ENCODE results near the gene CACNA1C.

CACNA1C gene

DNA sequence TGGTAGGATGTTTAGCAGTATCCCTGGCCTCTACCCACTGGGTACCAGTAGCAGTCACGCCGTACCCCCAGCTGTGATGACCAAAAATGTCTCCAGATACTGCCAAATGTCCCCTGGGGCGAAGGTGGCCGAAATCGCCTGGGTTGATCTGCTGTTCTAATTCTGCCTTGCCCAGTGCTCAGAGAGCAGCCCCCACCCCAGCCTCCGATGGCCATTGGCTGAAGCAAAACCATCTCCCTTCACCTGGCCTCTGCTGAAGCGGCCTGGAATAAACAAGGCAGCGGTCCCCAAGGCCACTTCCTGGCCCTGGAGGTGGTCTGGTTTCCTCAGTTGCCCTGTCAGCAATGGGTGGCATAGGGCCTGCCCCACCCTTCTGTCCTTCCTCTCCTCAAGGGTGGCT is 298.4 kb downstream of the CACNA1C start:
- DNase-seq, result no peak

DNA sequence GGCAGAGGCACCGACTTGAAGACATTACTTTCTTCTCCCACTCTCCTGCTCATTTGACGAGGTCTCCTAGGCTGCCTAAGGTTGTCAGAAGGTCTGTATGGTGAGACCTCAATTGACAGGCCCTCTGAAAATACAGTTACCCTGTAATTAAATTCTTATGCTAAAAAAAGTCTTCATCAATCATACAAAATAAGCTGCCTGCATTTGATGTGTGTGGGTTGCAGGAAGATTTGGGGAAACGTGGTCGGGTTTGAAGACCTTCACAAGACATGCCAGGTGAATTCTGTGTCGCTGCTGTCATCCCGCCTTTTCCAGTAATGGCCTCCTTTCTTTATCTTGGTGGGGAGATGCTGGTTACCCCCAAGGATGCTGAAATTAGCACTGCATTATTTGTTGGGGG is 299.4 kb downstream of the CACNA1C start:
- no peak for DNase-seq

DNA sequence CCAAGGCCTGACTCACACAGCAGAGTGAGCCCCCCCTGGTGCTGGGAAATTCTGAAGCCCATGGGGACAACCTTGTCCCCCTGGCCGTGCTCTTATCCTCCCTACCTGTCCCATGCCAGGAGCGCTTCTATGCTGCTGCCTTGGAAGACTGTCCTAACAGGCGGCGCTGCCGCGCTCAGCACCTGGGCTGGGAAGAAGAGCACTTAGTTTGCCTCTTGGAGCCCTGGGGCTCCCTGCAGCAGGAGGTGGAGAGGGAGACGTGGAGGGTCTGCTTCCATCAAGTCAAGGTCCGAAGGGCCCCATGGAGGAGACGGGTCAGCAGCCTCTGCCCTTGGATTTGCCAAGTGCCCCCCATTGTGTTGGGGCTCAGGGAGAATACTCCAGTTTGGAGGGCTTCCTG is 300.5 kb downstream of the CACNA1C start:
- DNase-seq, result no peak

GRCh38 chr12:2353691-2354090 is 300.9 kb downstream of the CACNA1C start:
- no peak for DNase-seq

GRCh38 chr12:2354151-2354991 is 301.6 kb downstream of the CACNA1C start:
- no peak for DNase-seq

- no peak for DNase-seq
Measured at GRCh38 chr12:2355198-2355597, 302.4 kb downstream of the CACNA1C start.

GRCh38 chr12:2355604-2356003 is 302.8 kb downstream of the CACNA1C start:
- no peak for DNase-seq

- no peak for DNase-seq
Measured at GRCh38 chr12:2356601-2357125, 303.9 kb downstream of the CACNA1C start.

- no peak for DNase-seq
Measured at GRCh38 chr12:2358986-2359658, 306.3 kb downstream of the CACNA1C start.

- DNase-seq, result no peak
Measured at GRCh38 chr12:2359725-2360629, 307.2 kb downstream of the CACNA1C start.

GRCh38 chr12:2360630-2361170 is 307.9 kb downstream of the CACNA1C start:
- DNase-seq, result no peak

DNA sequence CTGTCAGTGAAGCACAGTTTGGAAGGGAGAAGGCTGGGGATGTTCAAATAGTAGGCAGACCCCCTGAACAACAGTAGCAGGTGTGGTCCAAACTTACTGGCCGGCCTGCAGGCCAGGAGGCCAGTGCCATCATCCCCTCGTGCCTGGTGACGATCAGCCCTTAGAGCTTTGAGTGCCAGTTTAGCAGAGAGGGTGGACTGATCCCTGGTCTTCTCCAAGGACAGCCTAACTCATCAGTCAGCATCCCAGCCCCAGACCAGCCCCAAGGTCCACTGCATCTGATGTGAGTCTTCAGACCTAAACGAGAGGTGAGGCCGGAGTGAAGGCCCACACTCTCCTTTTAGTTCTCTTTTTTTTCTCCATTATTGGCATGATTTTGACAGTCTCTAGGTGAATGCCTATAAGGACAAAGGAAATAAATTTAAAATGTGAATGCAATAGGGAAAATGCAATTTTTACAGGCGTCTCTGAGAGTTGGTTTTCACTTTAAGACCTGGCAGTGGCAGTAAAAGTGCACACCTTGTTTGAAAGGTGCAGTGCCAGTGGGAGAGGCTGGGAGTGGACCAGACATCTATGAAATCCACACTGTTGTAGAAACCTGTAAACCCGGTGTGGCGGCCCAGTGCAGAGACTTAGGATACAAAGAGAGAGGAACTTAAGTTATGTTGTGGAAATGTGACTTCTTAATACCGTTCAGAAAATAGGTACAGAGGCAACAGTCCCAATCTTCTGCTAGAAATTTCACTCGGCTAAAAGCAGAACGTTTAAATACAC is 311.2 kb downstream of the CACNA1C start:
- DNase-seq, result no peak

DNA sequence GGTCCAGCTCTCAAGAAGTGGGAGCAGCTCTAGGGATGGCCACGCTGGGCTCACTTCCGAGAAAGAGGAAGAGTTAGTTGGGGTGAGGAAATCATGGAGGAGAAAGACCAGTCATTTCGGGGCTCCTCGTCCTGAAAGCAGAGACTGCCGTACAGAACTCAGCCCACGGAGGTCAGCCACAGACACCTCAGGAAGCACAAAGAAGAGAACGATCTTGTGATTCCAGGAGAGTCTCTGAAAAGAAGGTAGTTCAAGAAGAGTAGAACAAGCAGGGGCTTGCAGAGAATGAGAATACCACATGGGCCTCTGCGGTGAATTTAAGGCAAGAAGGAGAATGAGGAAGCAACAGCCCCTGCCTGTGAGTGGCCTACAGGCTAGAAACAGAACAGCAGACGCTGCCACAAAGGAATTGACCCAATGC is 311.9 kb downstream of the CACNA1C start:
- no peak for DNase-seq

DNA sequence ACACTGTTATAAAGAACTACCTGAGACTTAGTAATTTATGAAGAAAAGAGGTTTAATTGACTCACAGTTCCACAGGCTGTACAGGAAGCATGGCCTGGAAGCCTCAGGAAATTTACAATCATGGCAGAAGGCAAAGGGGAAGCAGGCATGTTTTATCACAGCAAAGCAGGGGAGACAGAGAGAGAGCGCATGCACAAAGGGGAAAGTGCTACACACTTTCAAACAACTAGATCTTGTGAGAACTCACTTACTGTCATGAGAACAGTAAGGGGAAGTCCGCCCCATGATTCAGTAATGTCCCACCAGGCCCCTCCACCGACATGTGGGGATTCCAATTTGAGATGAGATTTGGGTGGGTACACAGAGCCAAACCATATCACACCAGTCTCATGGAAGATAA is 313.9 kb downstream of the CACNA1C start:
- no peak for DNase-seq

DNA sequence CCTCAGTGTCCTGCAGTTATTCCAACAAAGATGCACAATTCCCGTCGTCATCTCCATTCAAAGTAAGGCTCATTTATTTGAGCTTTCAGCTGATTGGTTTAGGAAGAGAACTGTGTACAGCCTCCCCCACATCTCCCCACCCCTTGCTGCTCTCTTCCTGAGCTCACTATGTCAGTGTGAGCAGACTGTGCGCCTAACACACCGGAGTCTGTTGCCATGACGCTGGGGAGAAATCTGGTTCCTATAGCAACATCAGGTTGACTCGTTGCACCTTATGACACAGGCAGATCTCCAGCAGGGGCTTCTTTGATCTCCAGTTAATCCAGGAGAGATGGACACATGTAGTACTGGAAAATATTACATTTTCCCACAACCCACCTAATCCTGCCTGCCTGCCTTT is 319.4 kb downstream of the CACNA1C start:
- DNase-seq, result no peak

DNA sequence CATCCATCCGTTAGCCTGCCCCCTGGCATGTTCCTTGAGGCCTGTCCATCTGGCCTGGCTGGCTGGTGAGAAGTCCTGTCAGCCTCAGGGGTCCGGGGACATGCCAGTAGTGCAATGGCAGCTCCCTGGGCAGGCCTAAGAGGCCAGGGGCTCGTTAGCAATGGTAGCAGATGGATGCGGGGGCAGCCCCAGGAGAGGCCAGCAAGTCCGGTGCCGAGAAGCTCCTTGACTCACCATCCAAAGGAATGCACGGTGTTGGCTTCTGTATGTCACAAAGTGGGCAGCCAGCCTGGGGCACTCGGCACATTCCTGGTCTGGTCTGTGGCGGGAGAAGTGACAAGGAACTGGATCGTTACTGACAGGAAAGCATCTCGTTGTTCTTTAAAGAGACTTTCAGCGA is 319.9 kb downstream of the CACNA1C start:
- DNase-seq, result no peak

DNA sequence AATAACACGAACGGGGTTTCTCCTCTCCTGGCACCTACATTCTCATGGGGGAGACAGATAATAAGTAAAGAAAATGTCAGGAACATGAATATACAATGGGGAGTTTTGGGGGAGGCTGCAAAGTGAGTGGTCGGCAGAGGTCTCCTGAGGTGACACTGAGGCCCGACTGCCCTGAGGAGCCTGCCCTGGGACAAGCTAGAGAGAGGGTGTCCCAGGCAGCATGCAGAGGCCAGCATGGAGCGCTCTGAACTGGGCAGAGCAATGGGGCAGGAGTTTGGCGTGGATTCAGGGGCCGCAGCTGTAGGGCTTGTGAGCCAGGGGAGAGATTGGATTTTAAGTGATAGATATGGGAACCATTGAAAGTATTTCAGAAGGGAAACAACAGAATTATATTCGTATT is 320.5 kb downstream of the CACNA1C start:
- no peak for DNase-seq

DNA sequence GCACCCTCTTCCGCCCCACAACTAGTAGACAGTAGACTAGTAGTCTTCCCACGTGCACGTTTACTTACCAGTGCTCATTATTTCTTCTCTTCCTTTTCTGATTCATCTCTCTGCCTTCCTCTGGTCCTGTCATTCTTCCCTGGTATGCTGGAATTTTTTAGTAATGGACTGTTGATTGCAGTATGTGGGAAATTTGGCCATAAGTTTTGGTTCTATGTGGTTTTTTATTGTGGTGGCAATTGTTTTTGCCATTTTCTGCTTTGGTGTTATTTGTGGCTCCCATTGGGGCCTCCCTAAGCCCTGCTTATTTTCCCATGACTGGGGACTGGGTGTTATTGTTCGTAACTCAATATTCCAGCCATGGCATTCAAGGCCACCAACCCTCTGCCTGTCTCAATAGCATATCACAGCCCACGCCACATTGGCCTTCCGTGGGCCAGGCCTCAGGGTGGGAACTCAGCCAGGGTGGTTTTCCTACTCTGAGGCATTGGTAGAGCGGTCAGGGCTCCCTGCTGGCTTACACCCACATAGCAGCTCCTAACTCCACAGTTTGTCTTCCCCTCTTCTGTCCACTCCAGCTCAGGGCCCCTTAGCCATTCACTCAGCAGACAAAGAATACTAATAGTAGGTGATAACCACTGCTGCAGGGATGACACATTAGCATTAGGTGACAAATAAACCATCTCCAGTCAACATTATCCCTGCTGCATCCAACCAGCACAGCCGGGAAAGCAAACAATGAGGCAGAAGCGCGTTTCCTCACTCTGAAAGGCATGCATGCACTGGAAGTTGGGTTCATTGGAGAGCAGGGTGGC is 321.5 kb downstream of the CACNA1C start:
- DNase-seq, result no peak

GRCh38 chr12:2375871-2376270 is 323.1 kb downstream of the CACNA1C start:
- DNase-seq, result no peak

DNA sequence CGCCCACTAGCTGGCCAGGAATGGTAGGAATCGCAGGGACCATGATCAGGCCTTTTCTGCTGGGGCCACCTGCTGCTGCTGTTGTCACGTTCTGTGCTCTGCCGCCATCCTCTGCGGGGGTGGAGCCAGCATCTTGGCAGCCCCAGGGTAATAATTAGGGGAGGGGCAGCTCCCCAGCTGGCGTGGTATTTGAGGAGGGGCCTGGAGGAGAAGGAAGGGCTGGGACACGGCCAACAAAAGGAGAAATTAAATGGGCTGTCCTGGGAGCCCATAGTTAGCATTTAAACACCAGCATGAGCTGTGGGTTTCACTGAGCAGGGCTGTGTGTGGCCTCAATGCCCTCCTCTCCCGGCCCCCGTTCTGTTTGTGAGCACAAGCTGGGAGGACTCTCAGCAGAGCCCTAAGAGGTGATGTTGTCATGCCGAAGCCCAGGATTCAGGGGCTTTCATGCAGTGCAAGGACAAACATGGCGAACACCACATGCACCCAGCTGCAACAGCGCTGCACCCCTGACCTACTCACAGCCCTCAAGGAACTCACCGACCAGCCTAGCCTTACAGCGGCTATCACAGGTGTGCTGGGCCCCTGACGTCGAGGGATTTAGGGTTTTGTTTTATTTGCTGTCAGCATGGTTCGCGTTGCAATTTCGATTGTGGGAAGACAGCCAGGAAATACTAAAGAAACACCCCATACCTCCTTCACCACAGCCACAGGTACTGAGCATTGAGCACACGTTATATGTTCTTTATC is 324.3 kb downstream of the CACNA1C start:
- DNase-seq, result no peak

Measured in CD4-positive, alpha-beta T cell treated with Interleukin-10 for 1 hour (primary cell).